Liver (tissue), 9 donors: ENCODE data around the gene CACNA1B. TPM values are rescaled to one million over a fixed set of nuclear protein-coding genes. Genes with fewer than 3 reads are reported as not detected.

Experiments used
- DNase-seq: peaks from one replicate; pipeline ENCODE4 v3.0.0-alpha.2; 2017; ENCODE audit warnings: low spot score
- H3K27ac ChIP-seq, 2 donors: one replicate each; pipeline ENCODE4 v1.7.0; 2013; ENCODE audit warnings: inconsistent platforms in 2 of 2, low read length in 2 of 2, control low read depth in 1 of 2, low read depth in 1 of 2, mild to moderate bottlenecking in 1 of 2
- H3K27me3 ChIP-seq, 4 donors: one replicate each; pipeline versions ENCODE4 v1.6.1 to v1.7.0; 2013; ENCODE audit warnings: low read length in 3 of 4, inconsistent platforms in 1 of 4, mild to moderate bottlenecking in 1 of 4, moderate library complexity in 1 of 4; ENCODE audit not compliant: control insufficient read depth in 4 of 4, insufficient read depth in 4 of 4
- H3K36me3 ChIP-seq, 4 donors: one replicate each; pipeline versions ENCODE4 v1.6.1 to v1.7.0; 2013; ENCODE audit warnings: low read length in 3 of 4, mild to moderate bottlenecking in 3 of 4, low read depth in 1 of 4, moderate library complexity in 1 of 4; ENCODE audit not compliant: control insufficient read depth in 4 of 4, insufficient read depth in 3 of 4
- H3K4me1 ChIP-seq, 4 donors: one replicate each; pipeline versions ENCODE4 v1.6.1 to v1.7.0; 2013; ENCODE audit warnings: low read length in 3 of 4, mild to moderate bottlenecking in 3 of 4, moderate library complexity in 1 of 4; ENCODE audit not compliant: control insufficient read depth in 4 of 4, insufficient read depth in 4 of 4
- H3K4me3 ChIP-seq, 3 donors: one replicate each; pipeline versions ENCODE4 v1.6.1 to v1.7.0; 2013; ENCODE audit warnings: low read length in 3 of 3, control low read depth in 1 of 3, low read depth in 1 of 3, mild to moderate bottlenecking in 1 of 3
- H3K9ac ChIP-seq, 2 donors: one replicate each; pipeline ENCODE4 v1.7.0; 2013; ENCODE audit warnings: low read length in 2 of 2, mild to moderate bottlenecking in 2 of 2, moderate library complexity in 2 of 2, control low read depth in 1 of 2, low read depth in 1 of 2
- H3K9me3 ChIP-seq, 4 donors: one replicate each; pipeline versions ENCODE4 v1.6.1 to v1.7.0; 2013; ENCODE audit warnings: low read length in 3 of 4; ENCODE audit not compliant: control insufficient read depth in 4 of 4
- ATF3 ChIP-seq: IDR thresholded peaks from 2 replicates; pipeline ENCODE4 v1.6.1; 2016; ENCODE audit warnings: antibody characterized with exemption
- CTCF ChIP-seq: fragments of 150-350 bp; IDR thresholded peaks from 2 replicates; pipeline ENCODE4 v1.5.1; 2017; ENCODE audit warnings: improper control_type of control experiment, low read depth, low read length; ENCODE audit not compliant: missing input control
- EGR1 ChIP-seq, 2 donors: IDR thresholded peaks; 2 replicates each; pipeline ENCODE4 v1.6.1; 2016 to 2018; ENCODE audit warnings: antibody characterized with exemption in 2 of 2, low read depth in 2 of 2
- FOXA1 ChIP-seq: IDR thresholded peaks from 2 replicates; pipeline ENCODE4 v1.6.1; 2016; ENCODE audit warnings: antibody characterized with exemption
- FOXA2 ChIP-seq: IDR thresholded peaks from 2 replicates; pipeline ENCODE4 v1.6.1; 2016; ENCODE audit warnings: antibody characterized with exemption
- GABPA ChIP-seq, 2 donors: IDR thresholded peaks in 1 of 2; conservative IDR thresholded peaks in 1 of 2; 2 replicates each; pipeline ENCODE4 v1.6.1; 2016; ENCODE audit warnings: antibody characterized with exemption in 2 of 2, mild to moderate bottlenecking in 1 of 2, moderate library complexity in 1 of 2
- HNF4A ChIP-seq, 2 donors: conservative IDR thresholded peaks; 2 replicates each; pipeline ENCODE4 v1.6.1; 2016; ENCODE audit warnings: antibody characterized with exemption in 2 of 2, mild to moderate bottlenecking in 2 of 2
- HNF4G ChIP-seq: IDR thresholded peaks from 2 replicates; pipeline ENCODE4 v1.6.1; 2016; ENCODE audit warnings: antibody characterized with exemption
- JUND ChIP-seq, 2 donors: IDR thresholded peaks; 2 replicates each; pipeline ENCODE4 v1.6.1; 2016; ENCODE audit warnings: antibody characterized with exemption in 2 of 2
- MAX ChIP-seq: IDR thresholded peaks from 2 replicates; pipeline ENCODE4 v1.6.1; 2016; ENCODE audit warnings: antibody characterized with exemption
- NR2F2 ChIP-seq: IDR thresholded peaks from 2 replicates; pipeline ENCODE4 v1.6.1; 2016; ENCODE audit warnings: antibody characterized with exemption
- RAD21 ChIP-seq, 2 donors: IDR thresholded peaks; 2 replicates each; pipeline ENCODE4 v1.6.1; 2016; ENCODE audit warnings: antibody characterized with exemption in 2 of 2, mild to moderate bottlenecking in 2 of 2
- REST ChIP-seq: IDR thresholded peaks from 2 replicates; pipeline ENCODE4 v1.6.1; 2016; ENCODE audit warnings: antibody characterized with exemption, mild to moderate bottlenecking
- RXRA ChIP-seq, 2 donors: IDR thresholded peaks; 2 replicates each; pipeline ENCODE4 v1.6.1; 2017 to 2018; ENCODE audit warnings: antibody characterized with exemption in 2 of 2, mild to moderate bottlenecking in 1 of 2
- SP1 ChIP-seq: IDR thresholded peaks from 2 replicates; pipeline ENCODE4 v1.6.1; 2018; ENCODE audit warnings: antibody characterized with exemption, mild to moderate bottlenecking
- TAF1 ChIP-seq: conservative IDR thresholded peaks from 2 replicates; pipeline ENCODE4 v1.6.1; 2016; ENCODE audit warnings: antibody characterized with exemption, mild to moderate bottlenecking
- YY1 ChIP-seq: IDR thresholded peaks from 2 replicates; pipeline ENCODE4 v1.6.1; 2016; ENCODE audit warnings: antibody characterized with exemption, mild to moderate bottlenecking
- ZBTB33 ChIP-seq: IDR thresholded peaks from 2 replicates; pipeline ENCODE4 v1.6.1; 2016; ENCODE audit warnings: antibody characterized with exemption
- WGBS: extraction: QIAGEN DNeasy Blood & Tissue Kit; methylation state at CpG from one replicate; pipeline ENCODE4 v1.1.7; 2013; 5-methylcytosine and 5-hydroxymethylcytosine counted together
- polyA plus RNA-seq, 2 donors: library from polyadenylated mRNA; stranded (reverse) in 1 of 2; unstranded in 1 of 2; fragments of 200-250 nt in 1 of 2; fragments of >200 nt in 1 of 2; fragmentation: Nextera tagmentation in 1 of 2; extraction: Ambion mirVana in 1 of 2; gene quantifications; one replicate each; pipeline versions ENCODE4 v1.2.1 to v1.2.3, GENCODE V29; 2013 to 2015
- total RNA-seq, 2 donors: library from RNA; depleted of rRNA; stranded (reverse); fragments of >200 nt; gene quantifications; one replicate each; pipeline ENCODE4 v1.2.3, GENCODE V29; 2014
- donor health status: healthy.
- donor health status: healthy.
- donor health status: healthy.
- donor health status: healthy.
- donor health status: healthy.

CACNA1B gene
- total and polyA plus RNA-seq, 4 donors: under 0.01 to 0.05 TPM; not detected in 2

GRCh38 chr9:137837345-137838278 lies 40.0 kb upstream of the CACNA1B start:
- 97% methylated on average over 20 of the region's 20 CpGs for WGBS
- DNase-seq: no peak
- H3K4me1 ChIP-seq: no peaks in the 10 kb centered on the region
- H3K36me3 ChIP-seq: peaks cover 7 to 38% (median 23%) of the 10 kb centered on the region in 4 donors
- TF ChIP-seq ZBTB33 (no peak), JUND (IDR thresholded peaks at IDR 0.05) (no peak), HNF4G (no peak), GABPA (IDR thresholded peaks at IDR 0.05 in 1 of 2, conservative IDR thresholded peaks at IDR 0.05 in 1 of 2) (no peak), REST (no peak), NR2F2 (no peak), FOXA1 (no peak), MAX (no peak), FOXA2 (no peak), ATF3 (no peak), SP1 (no peak), TAF1 (no peak), YY1 (no peak), RXRA (IDR thresholded peaks at IDR 0.05) (no peak), EGR1 (IDR thresholded peaks at IDR 0.05; ENCODE audit: low read depth in 2 of 2) (no peak), CTCF (no peak), HNF4A (conservative IDR thresholded peaks at IDR 0.05) (no peak), RAD21 (IDR thresholded peaks at IDR 0.05) (no peak)
- H3K4me3 ChIP-seq: no peak overlapping the region
- H3K27me3 ChIP-seq: no peaks in the 10 kb centered on the region
- no peaks in the 10 kb centered on the region for H3K9me3 ChIP-seq
- H3K27ac ChIP-seq: no peak overlapping the region
- no peak overlapping the region for H3K9ac ChIP-seq
